GM10266 (cell line): Measurements from ENCODE around the gene FAM83E.
"Not testable (repeated sequence)": the region's sequence is repeated elsewhere in the genome, so short reads cannot be mapped to it uniquely, and the experiment has no call there.

ENCODE experiments used
- DNase-seq: peaks from one replicate; pipeline ENCODE4 v3.0.0; 2012; ENCODE audit errors: extremely low spot score
- TF ChIP-seq, protein P1 (sequence below): IDR thresholded peaks from 2 replicates; pipeline ENCODE4 v1.5.1; 2012; ENCODE audit warnings: mild to moderate bottlenecking, low read depth; ENCODE audit not compliant: control insufficient read depth, insufficient read depth; ENCODE audit errors: missing control alignments

Gene FAM83E

GRCh38 chr19:48614436-48615230 is at the start of gene FAM83E:
Gene FAM83E (minus strand): TSS chr19:48615076. CDS start chr19:48613372, 1,704 bp downstream.
- TF ChIP-seq, protein P1, sequence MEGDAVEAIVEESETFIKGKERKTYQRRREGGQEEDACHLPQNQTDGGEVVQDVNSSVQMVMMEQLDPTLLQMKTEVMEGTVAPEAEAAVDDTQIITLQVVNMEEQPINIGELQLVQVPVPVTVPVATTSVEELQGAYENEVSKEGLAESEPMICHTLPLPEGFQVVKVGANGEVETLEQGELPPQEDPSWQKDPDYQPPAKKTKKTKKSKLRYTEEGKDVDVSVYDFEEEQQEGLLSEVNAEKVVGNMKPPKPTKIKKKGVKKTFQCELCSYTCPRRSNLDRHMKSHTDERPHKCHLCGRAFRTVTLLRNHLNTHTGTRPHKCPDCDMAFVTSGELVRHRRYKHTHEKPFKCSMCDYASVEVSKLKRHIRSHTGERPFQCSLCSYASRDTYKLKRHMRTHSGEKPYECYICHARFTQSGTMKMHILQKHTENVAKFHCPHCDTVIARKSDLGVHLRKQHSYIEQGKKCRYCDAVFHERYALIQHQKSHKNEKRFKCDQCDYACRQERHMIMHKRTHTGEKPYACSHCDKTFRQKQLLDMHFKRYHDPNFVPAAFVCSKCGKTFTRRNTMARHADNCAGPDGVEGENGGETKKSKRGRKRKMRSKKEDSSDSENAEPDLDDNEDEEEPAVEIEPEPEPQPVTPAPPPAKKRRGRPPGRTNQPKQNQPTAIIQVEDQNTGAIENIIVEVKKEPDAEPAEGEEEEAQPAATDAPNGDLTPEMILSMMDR, result no peak
- DNase-seq, result no peak

GRCh38 chr19:48664476-48664875 is 49.6 kb upstream of the FAM83E start:
- DNase-seq, result no peak
- TF ChIP-seq, protein P1, result no peak

DNA sequence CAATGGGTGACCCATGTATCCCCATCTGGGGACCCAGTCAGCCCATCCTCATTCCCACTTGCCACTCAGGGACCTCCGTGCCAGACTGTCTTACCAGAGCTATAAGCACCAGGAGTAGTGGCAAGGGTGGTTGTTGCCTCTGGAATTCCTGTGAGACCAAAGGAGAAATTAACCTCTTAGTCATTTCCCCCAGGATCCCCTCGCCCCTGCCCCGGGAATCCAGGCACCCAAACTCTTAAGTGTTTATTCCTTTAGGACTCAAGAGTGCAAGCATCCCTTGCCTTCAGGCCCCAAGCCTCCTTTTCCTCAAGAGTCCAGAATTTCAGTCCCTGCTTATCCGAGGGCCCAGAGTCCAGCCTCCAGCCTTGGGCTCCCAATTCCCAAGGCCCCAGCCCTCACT is 48.8 kb upstream of the FAM83E start:
- TF ChIP-seq, protein P1, result no peak
- DNase-seq, result peak; percentile 14

DNA sequence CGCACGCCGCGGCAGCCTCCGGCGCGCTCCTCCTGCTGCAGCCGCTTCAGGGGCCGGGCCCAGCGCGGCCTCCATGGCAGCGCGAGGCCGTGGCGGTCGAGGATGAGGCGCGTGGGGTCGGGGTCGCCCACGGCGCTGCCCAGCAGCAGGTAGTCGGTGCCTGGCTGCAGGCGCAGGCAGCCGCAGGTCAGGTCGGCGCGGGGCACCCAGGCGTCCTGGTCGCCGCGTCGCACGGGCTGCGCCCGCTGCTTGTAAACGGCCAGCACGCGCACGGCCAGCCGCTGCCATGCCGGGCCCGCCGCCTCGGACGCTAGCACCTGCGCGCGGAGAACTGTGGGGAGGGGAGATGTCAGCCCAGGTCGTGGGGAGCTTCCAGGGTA is 46.8 kb upstream of the FAM83E start:
- peak; percentile 4 for DNase-seq
- TF ChIP-seq, protein P1, result no peak

GRCh38 chr19:48660852-48661710 is 46.2 kb upstream of the FAM83E start:
- peak; percentile 99 for DNase-seq
- TF ChIP-seq, protein P1, result no peak

DNA sequence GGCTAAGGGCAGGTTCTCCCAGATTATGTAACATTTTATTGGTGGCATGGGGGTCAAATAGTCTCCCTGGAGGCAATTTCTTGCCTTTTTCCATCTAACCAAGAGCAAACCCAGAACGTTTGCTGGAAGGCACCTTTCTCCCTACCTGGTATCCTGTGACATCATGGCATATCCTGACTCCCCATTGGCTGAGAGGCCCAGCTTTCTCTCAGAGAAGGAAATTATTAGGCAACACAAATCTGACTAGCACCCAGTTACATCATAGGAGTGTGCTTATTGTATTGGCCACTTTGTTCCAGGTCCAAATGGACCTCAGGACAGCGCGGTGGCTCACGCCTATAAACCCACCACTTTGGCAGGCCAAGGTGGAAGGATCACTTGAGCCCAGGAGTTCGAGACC is 44.9 kb upstream of the FAM83E start:
- DNase-seq, result peak; percentile 60
- TF ChIP-seq, protein P1, result no peak

GRCh38 chr19:48658483-48658882 is 43.6 kb upstream of the FAM83E start:
- no peak for DNase-seq
- TF ChIP-seq, protein P1, result no peak

GRCh38 chr19:48657828-48658227 is 43.0 kb upstream of the FAM83E start:
- not testable (repeated sequence) for DNase-seq
